Endothelial cell (in vitro differentiated cells): ENCODE data around the gene SYNGR1. TPM values are rescaled to one million over a fixed set of nuclear protein-coding genes. Genes with fewer than 3 reads are reported as not detected.

Experiments used
- DNase-seq: peaks from one replicate; pipeline ENCODE4 v3.0.0; 2021; ENCODE audit warnings: low spot score
- H3K27ac Mint-ChIP-seq: one replicate; pipeline ENCODE4 v1.8.0; 2021; ENCODE audit warnings: mixed read lengths, inconsistent platforms; ENCODE audit not compliant: unreplicated experiment
- H3K27me3 Mint-ChIP-seq: one replicate; pipeline ENCODE4 v1.8.0; 2021; ENCODE audit warnings: mild to moderate bottlenecking, moderate library complexity, mixed read lengths, inconsistent platforms; ENCODE audit not compliant: unreplicated experiment
- H3K36me3 Mint-ChIP-seq: one replicate; pipeline ENCODE4 v1.8.0; 2021; ENCODE audit warnings: mild to moderate bottlenecking, low read depth, mixed read lengths, inconsistent platforms; ENCODE audit not compliant: unreplicated experiment
- H3K4me1 Mint-ChIP-seq: one replicate; pipeline ENCODE4 v1.8.0; 2021; ENCODE audit warnings: mild to moderate bottlenecking, mixed read lengths, inconsistent platforms; ENCODE audit not compliant: unreplicated experiment
- H3K4me3 Mint-ChIP-seq: one replicate; pipeline ENCODE4 v1.8.0; 2021; ENCODE audit warnings: mild to moderate bottlenecking, mixed read lengths, inconsistent platforms; ENCODE audit not compliant: unreplicated experiment
- H3K9me3 Mint-ChIP-seq: one replicate; pipeline ENCODE4 v1.8.0; 2021; ENCODE audit warnings: mixed read lengths, inconsistent platforms; ENCODE audit not compliant: unreplicated experiment
- total RNA-seq: library from RNA; stranded (reverse); fragmentation: NEBNext Ultra II Directional; extraction: Animal tissue kit (Norgen Biotek cat#: 25700); gene quantifications from one replicate; pipeline ENCODE4 v1.2.1, GENCODE V29; 2021; ENCODE audit not compliant: unreplicated experiment
- TF ChIP-seq, protein P1 (sequence below): fragments of 200-600 bp; sonication (generic); IDR thresholded peaks from one replicate; pipeline ENCODE4 v1.5.0; 2021; ENCODE audit warnings: antibody characterized with exemption; ENCODE audit not compliant: unreplicated experiment

The SYNGR1 gene
- total RNA-seq, 1 donor from 2014 or later: 2.9 TPM

GRCh38 chr22:39388261-39389011 is 38.6 kb downstream of the SYNGR1 start:
- TF ChIP-seq, protein P1, sequence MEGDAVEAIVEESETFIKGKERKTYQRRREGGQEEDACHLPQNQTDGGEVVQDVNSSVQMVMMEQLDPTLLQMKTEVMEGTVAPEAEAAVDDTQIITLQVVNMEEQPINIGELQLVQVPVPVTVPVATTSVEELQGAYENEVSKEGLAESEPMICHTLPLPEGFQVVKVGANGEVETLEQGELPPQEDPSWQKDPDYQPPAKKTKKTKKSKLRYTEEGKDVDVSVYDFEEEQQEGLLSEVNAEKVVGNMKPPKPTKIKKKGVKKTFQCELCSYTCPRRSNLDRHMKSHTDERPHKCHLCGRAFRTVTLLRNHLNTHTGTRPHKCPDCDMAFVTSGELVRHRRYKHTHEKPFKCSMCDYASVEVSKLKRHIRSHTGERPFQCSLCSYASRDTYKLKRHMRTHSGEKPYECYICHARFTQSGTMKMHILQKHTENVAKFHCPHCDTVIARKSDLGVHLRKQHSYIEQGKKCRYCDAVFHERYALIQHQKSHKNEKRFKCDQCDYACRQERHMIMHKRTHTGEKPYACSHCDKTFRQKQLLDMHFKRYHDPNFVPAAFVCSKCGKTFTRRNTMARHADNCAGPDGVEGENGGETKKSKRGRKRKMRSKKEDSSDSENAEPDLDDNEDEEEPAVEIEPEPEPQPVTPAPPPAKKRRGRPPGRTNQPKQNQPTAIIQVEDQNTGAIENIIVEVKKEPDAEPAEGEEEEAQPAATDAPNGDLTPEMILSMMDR: no peak
- peak; percentile 89 for DNase-seq
- Mint-ChIP-seq H3K27ac (no peak overlapping the region), H3K27me3 (no peaks in the 10 kb centered on the region), H3K9me3 (no peaks in the 10 kb centered on the region), H3K4me3 (peak overlapping the region; percentile 82), H3K36me3 (no peaks in the 10 kb centered on the region), H3K4me1 (no peaks in the 10 kb centered on the region)

- no peak overlapping the region for H3K4me3 Mint-ChIP-seq
- H3K36me3 Mint-ChIP-seq: no peaks in the 10 kb centered on the region
- H3K27ac Mint-ChIP-seq: no peak overlapping the region
Observed at GRCh38 chr22:39389420-39389819, 39.6 kb downstream of the SYNGR1 start.

DNA sequence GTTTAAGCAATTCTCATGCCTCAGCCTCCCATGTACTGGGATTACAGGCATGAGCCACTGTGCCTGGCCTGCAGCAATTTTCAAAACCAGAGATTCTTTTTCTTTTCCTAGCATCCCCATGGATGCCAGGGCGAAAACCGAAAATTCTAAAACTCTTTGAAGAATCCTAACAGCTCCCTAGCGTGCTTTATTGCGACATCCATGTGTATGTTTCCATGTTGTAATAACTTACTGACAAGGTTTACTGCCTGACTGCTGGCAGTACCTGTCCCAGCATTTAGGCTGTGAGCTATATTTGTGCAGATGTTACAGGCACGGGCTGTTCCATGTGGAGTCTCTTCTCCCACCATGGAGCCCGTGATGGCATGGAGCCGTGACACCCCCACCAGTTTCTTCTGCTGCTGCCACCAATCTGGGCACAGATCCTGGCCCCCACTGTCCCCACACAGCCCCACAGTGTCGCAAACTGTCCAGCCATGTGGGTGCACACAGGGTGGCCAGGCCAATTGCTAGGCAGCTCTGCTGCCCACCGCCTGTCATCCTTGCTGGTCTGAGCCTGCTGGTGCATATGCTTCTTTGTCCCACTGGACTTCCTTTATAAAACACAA is 42.7 kb downstream of the SYNGR1 start:
- H3K27ac Mint-ChIP-seq: no peak overlapping the region
- no peak for DNase-seq
- H3K27me3 Mint-ChIP-seq: no peaks in the 10 kb centered on the region
- TF ChIP-seq, protein P1: no peak
- peaks cover 7% of the 10 kb centered on the region for H3K4me1 Mint-ChIP-seq
- no peak overlapping the region for H3K4me3 Mint-ChIP-seq
- H3K9me3 Mint-ChIP-seq: no peaks in the 10 kb centered on the region
- no peaks in the 10 kb centered on the region for H3K36me3 Mint-ChIP-seq

More at GRCh38 chr22:39389420-39389819, 39.6 kb downstream of the SYNGR1 start:
- H3K9me3 Mint-ChIP-seq: no peaks in the 10 kb centered on the region
- H3K4me1 Mint-ChIP-seq: no peaks in the 10 kb centered on the region
- no peak for DNase-seq
- TF ChIP-seq, protein P1: no peak
- H3K27me3 Mint-ChIP-seq: no peaks in the 10 kb centered on the region

GRCh38 chr22:39395936-39396796 is 46.4 kb downstream of the SYNGR1 start:
- DNase-seq: no peak
- TF ChIP-seq, protein P1: no peak
- no peaks in the 10 kb centered on the region for H3K36me3 Mint-ChIP-seq
- no peak overlapping the region for H3K4me3 Mint-ChIP-seq
- H3K27ac Mint-ChIP-seq: no peak overlapping the region
- no peaks in the 10 kb centered on the region for H3K9me3 Mint-ChIP-seq
- peaks cover 7% of the 10 kb centered on the region for H3K4me1 Mint-ChIP-seq
- H3K27me3 Mint-ChIP-seq: no peaks in the 10 kb centered on the region
